Measurements from ENCODE around the gene CTNNA2.

- TF ChIP-seq CTCF (IDR thresholded peaks at IDR 0.05) (no peak), POLR2AphosphoS5 (IDR thresholded peaks at IDR 0.05) (no peak), POLR2A (IDR thresholded peaks at IDR 0.05) (no peak), EP300 (IDR thresholded peaks at IDR 0.05; ENCODE audit: low read depth) (no peak)
Observed at GRCh38 chr2:80120866-80121265, 608.0 kb downstream of the CTNNA2 start.

All from transverse colon (tissue), 4 donors.